GM12878 (cell line): ENCODE measurements around the gene SLC9C1. TPM values are rescaled to one million over a fixed set of nuclear protein-coding genes. Genes with fewer than 3 reads are reported as not detected.

Source experiments
- ASH2L ChIP-seq: fragments of 300-600, 200-600 bp; sonication (generic); IDR thresholded peaks from 2 replicates; pipeline ENCODE4 v1.6.1; 2017; ENCODE audit warnings: low read depth, mild to moderate bottlenecking, borderline replicate concordance
- BMI1 ChIP-seq: fragments of 450-650 bp; IDR thresholded peaks from 2 replicates; pipeline ENCODE4 v1.6.1; 2016; ENCODE audit warnings: mild to moderate bottlenecking, moderate library complexity, borderline replicate concordance
- CBX3 ChIP-seq: fragments of 200-600 bp; sonication (generic); IDR thresholded peaks from 2 replicates; pipeline ENCODE4 v1.6.1; 2016; ENCODE audit warnings: low read depth, borderline replicate concordance
- CHD1 ChIP-seq: IDR thresholded peaks from 2 replicates; pipeline ENCODE4 v1.6.1; 2012; ENCODE audit warnings: low read depth, low read length, improper control_type of control experiment
- EGR1 ChIP-seq, 2 experiments: IDR thresholded peaks; 1 replicate in 1 of 2; 2 replicates in 1 of 2; pipeline ENCODE4 v1.6.1; 2011 to 2012; ENCODE audit warnings: low read depth in 2 of 2, low read length in 2 of 2, borderline replicate concordance in 1 of 2, mild to moderate bottlenecking in 1 of 2, moderate library complexity in 1 of 2
- EZH2 ChIP-seq: IDR thresholded peaks from 2 replicates; pipeline ENCODE4 v1.6.1; 2012; ENCODE audit warnings: low read depth, mild to moderate bottlenecking, control low read depth, inconsistent platforms, low read length, borderline replicate concordance; ENCODE audit not compliant: control insufficient read depth
- FOXM1 ChIP-seq: IDR thresholded peaks from 2 replicates; pipeline ENCODE4 v1.6.1; 2012; ENCODE audit warnings: low read depth, mild to moderate bottlenecking, inconsistent platforms, low read length, moderate library complexity
- GATAD2B ChIP-seq: fragments of 450-650 bp; conservative IDR thresholded peaks from 2 replicates; pipeline ENCODE4 v1.6.1; 2017; ENCODE audit warnings: low read depth, mild to moderate bottlenecking, moderate library complexity
- HCFC1 ChIP-seq: fragments of 150-350 bp; IDR thresholded peaks from 2 replicates; pipeline ENCODE4 v1.6.1; 2014; ENCODE audit warnings: low read length
- JUNB ChIP-seq: IDR thresholded peaks from 2 replicates; pipeline ENCODE4 v1.6.1; 2016; ENCODE audit warnings: antibody characterized with exemption, mild to moderate bottlenecking
- LARP7 ChIP-seq: fragments of 450-650 bp; IDR thresholded peaks from 2 replicates; pipeline ENCODE4 v1.6.1; 2017; ENCODE audit warnings: mild to moderate bottlenecking
- MTA2 ChIP-seq: fragments of 450-650 bp; IDR thresholded peaks from 2 replicates; pipeline ENCODE4 v1.6.1; 2016; ENCODE audit warnings: low read depth, mild to moderate bottlenecking, moderate library complexity
- NFYB ChIP-seq: IDR thresholded peaks from 2 replicates; pipeline ENCODE4 v1.6.1; 2011; ENCODE audit warnings: low read depth, mild to moderate bottlenecking, low read length, improper control_type of control experiment, moderate library complexity; ENCODE audit not compliant: insufficient read depth
- POLR2A ChIP-seq: IDR thresholded peaks from 2 replicates; pipeline ENCODE4 v1.6.1; 2011; ENCODE audit warnings: low read depth, mild to moderate bottlenecking, low read length
- RCOR1 ChIP-seq: conservative IDR thresholded peaks from 2 replicates; pipeline ENCODE4 v1.6.1; 2012; ENCODE audit warnings: low read depth, low read length, improper control_type of control experiment
- SMAD1 ChIP-seq: fragments of 450-650 bp; IDR thresholded peaks from 2 replicates; pipeline ENCODE4 v1.6.1; 2018; ENCODE audit warnings: mild to moderate bottlenecking, low read depth; ENCODE audit not compliant: partially characterized antibody
- TCF7 ChIP-seq: IDR thresholded peaks from 2 replicates; pipeline ENCODE4 v1.6.1; 2014; ENCODE audit warnings: antibody characterized with exemption, borderline replicate concordance
- ZNF592 ChIP-seq: fragments of 450-650 bp; IDR thresholded peaks from 2 replicates; pipeline ENCODE4 v1.6.1; 2017; ENCODE audit warnings: mild to moderate bottlenecking, moderate library complexity
- polyA plus RNA-seq, 11 experiments: library from polyadenylated mRNA; depleted of rRNA in 4 of 11; unstranded in 6 of 11; stranded (reverse) in 5 of 11; fragments of >200 nt; fragmentation: Nextera tagmentation in 4 of 11; fragmentation: Illumina TruSeq in 1 of 11; extraction: Ambion mirVana in 4 of 11; extraction: Trizol in 1 of 11; gene quantifications; 1 replicate in 1 of 11; 2 replicates in 10 of 11; pipeline versions ENCODE4 v1.2.1 to v1.2.3, GENCODE V29; 2011 to 2016; ENCODE audit warnings: inconsistent platforms in 2 of 11, missing spikeins in 2 of 11, low read depth in 1 of 11
- total RNA-seq, 4 experiments: library from RNA; depleted of rRNA in 3 of 4; stranded (reverse); fragments of >200 nt in 3 of 4; fragmentation: Illumina TruSeq in 1 of 4; extraction: Trizol in 1 of 4; gene quantifications; 2 replicates each; pipeline versions ENCODE4 v1.2.1 to v1.2.3, GENCODE V29; 2013 to 2021
- TF ChIP-seq, protein P1 (sequence below): fragments of 450-650 bp; IDR thresholded peaks from 2 replicates; pipeline ENCODE4 v1.6.1; 2016; ENCODE audit warnings: mild to moderate bottlenecking
- TF ChIP-seq, protein P2 (sequence below): fragments of 150-350 bp; IDR thresholded peaks from 2 replicates; pipeline ENCODE4 v1.6.1; 2016; ENCODE audit warnings: low read depth, low read length

The SLC9C1 gene
- total and polyA plus RNA-seq, 10 of the 15 experiments (the other 5 are each of a cell fraction or from before 2014, with no cell fraction given) = not detected

- TF ChIP-seq GATAD2B (no peak), EZH2 (no peak), CBX3 (no peak), MTA2 (no peak), POLR2A (no peak), FOXM1 (peak; percentile 73; the same call in 1 of the 2 replicates), ASH2L (no peak), TCF7 (no peak), EGR1 (IDR thresholded peaks at IDR 0.05; ENCODE audit: borderline replicate concordance in 1 of 2, low read depth in 2 of 2, low read length in 2 of 2) (no peak), JUNB (no peak), ZNF592 (no peak), LARP7 (no peak), CHD1 (no peak), NFYB (no peak), HCFC1 (no peak), RCOR1 (no peak; the same call in 1 of the 2 replicates), BMI1 (0 out of 2 replicates have a peak, but pooled peaks have one; percentile 51), SMAD1 (no peak)
- TF ChIP-seq, protein P1, sequence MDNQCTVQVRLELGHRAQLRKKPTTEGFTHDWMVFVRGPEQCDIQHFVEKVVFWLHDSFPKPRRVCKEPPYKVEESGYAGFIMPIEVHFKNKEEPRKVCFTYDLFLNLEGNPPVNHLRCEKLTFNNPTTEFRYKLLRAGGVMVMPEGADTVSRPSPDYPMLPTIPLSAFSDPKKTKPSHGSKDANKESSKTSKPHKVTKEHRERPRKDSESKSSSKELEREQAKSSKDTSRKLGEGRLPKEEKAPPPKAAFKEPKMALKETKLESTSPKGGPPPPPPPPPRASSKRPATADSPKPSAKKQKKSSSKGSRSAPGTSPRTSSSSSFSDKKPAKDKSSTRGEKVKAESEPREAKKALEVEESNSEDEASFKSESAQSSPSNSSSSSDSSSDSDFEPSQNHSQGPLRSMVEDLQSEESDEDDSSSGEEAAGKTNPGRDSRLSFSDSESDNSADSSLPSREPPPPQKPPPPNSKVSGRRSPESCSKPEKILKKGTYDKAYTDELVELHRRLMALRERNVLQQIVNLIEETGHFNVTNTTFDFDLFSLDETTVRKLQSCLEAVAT = peak; percentile 51
- TF ChIP-seq, protein P2, sequence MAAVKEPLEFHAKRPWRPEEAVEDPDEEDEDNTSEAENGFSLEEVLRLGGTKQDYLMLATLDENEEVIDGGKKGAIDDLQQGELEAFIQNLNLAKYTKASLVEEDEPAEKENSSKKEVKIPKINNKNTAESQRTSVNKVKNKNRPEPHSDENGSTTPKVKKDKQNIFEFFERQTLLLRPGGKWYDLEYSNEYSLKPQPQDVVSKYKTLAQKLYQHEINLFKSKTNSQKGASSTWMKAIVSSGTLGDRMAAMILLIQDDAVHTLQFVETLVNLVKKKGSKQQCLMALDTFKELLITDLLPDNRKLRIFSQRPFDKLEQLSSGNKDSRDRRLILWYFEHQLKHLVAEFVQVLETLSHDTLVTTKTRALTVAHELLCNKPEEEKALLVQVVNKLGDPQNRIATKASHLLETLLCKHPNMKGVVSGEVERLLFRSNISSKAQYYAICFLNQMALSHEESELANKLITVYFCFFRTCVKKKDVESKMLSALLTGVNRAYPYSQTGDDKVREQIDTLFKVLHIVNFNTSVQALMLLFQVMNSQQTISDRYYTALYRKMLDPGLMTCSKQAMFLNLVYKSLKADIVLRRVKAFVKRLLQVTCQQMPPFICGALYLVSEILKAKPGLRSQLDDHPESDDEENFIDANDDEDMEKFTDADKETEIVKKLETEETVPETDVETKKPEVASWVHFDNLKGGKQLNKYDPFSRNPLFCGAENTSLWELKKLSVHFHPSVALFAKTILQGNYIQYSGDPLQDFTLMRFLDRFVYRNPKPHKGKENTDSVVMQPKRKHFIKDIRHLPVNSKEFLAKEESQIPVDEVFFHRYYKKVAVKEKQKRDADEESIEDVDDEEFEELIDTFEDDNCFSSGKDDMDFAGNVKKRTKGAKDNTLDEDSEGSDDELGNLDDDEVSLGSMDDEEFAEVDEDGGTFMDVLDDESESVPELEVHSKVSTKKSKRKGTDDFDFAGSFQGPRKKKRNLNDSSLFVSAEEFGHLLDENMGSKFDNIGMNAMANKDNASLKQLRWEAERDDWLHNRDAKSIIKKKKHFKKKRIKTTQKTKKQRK = no peak
These were observed 173.8 kb downstream of the SLC9C1 start (continued) for GRCh38 chr3:112119962-112120836.
